CD4-positive, alpha-beta T cell (primary cell): ENCODE measurements around the gene FCMR. TPM values are rescaled to one million over a fixed set of nuclear protein-coding genes. Genes with fewer than 3 reads are reported as not detected.

Experiments
- ATAC-seq: fragments of 200-7000 bp; cut with Tn5 transposase; one replicate; pipeline ENCODE4 v1.10.0; 2022; ENCODE audit warnings: mild to moderate bottlenecking; ENCODE audit not compliant: poor library complexity
- CTCF ChIA-PET: fragments of 350-600 bp; sonication (Branson Sonifier 250); formaldehyde crosslinking; loops from one replicate; lab custom pipeline; 2021; ENCODE audit warnings: antibody characterized with exemption, inconsistent platforms; lab: Charles Lee
- POLR2A ChIA-PET: fragments of 350-600 bp; sonication (Branson Sonifier 250); formaldehyde crosslinking; loops from one replicate; lab custom pipeline; 2021; ENCODE audit warnings: antibody characterized with exemption, inconsistent platforms; lab: Charles Lee
- DNase-seq, 14 experiments: peaks; one replicate each; pipeline ENCODE4 v3.0.0-alpha.2; 2013 to 2020; ENCODE audit warnings: mixed read lengths in 2 of 14
- H3K27ac ChIP-seq, 2 donors: one replicate each; pipeline versions ENCODE4 v1.5.1 to v1.7.0; 2013; ENCODE audit warnings: low read length in 2 of 2, low read depth in 1 of 2, mild to moderate bottlenecking in 1 of 2
- H3K27me3 ChIP-seq, 2 experiments: 1 replicate in 1 of 2; 2 replicates in 1 of 2; pipeline versions ENCODE4 v1.6.1 to v1.7.0; 2013; ENCODE audit warnings: low read length in 2 of 2, control low read depth in 1 of 2, mild to moderate bottlenecking in 1 of 2, moderate library complexity in 1 of 2; ENCODE audit not compliant: insufficient read depth in 2 of 2, control insufficient read depth in 1 of 2
- H3K36me3 ChIP-seq: one replicate; pipeline ENCODE4 v1.6.1; 2013; ENCODE audit warnings: low read length, control low read depth; ENCODE audit not compliant: insufficient read depth
- H3K4me1 ChIP-seq: one replicate; pipeline ENCODE4 v1.6.1; 2013; ENCODE audit warnings: low read length, control low read depth; ENCODE audit not compliant: insufficient read depth
- H3K4me3 ChIP-seq: one replicate; pipeline ENCODE4 v1.5.1; 2013; ENCODE audit warnings: mild to moderate bottlenecking, low read length, moderate library complexity
- H3K9me3 ChIP-seq, 2 experiments: 1 replicate in 1 of 2; 2 replicates in 1 of 2; pipeline versions ENCODE4 v1.6.1 to v1.7.0; 2013; ENCODE audit warnings: low read length in 2 of 2, mild to moderate bottlenecking in 2 of 2, control low read depth in 1 of 2, moderate library complexity in 1 of 2; ENCODE audit not compliant: control insufficient read depth in 1 of 2, insufficient read depth in 1 of 2
- H3K27ac Mint-ChIP-seq: one replicate; pipeline ENCODE4 v1.8.0; 2020; ENCODE audit warnings: mixed read lengths
- H3K27me3 Mint-ChIP-seq: one replicate; pipeline ENCODE4 v1.8.0; 2021; ENCODE audit warnings: mixed read lengths
- H3K36me3 Mint-ChIP-seq: one replicate; pipeline ENCODE4 v1.8.0; 2021; ENCODE audit warnings: low read depth, mixed read lengths
- H3K4me1 Mint-ChIP-seq: one replicate; pipeline ENCODE4 v1.8.0; 2021; ENCODE audit warnings: low read depth, mixed read lengths
- H3K4me3 Mint-ChIP-seq: one replicate; pipeline ENCODE4 v1.8.0; 2020; ENCODE audit warnings: mild to moderate bottlenecking, mixed read lengths
- H3K9me3 Mint-ChIP-seq: one replicate; pipeline ENCODE4 v1.8.0; 2020; ENCODE audit warnings: mixed read lengths
- intact Hi-C, 2 experiments: fragments of 100-400 bp; cut with DNase I in 1 of 2; cut with micrococcal nuclease in 1 of 2; formaldehyde crosslinking; loops; one replicate each; pipeline versions ENCODE4 v1.15.1 to v1.9.0; 2023 to 2025; cut with DNase I, micrococcal nuclease
- total RNA-seq, 174 experiments: library from RNA in 2 of 174; stranded (reverse) in 2 of 174; gene quantifications; one replicate each; pipeline ENCODE4 v1.2.3 and lab custom pipeline; 2021 to 2026
- TF ChIP-seq, protein P1 (sequence below): fragments of 200-600 bp; IDR thresholded peaks from one replicate; pipeline ENCODE4 v1.8.0; 2022; ENCODE audit warnings: antibody characterized with exemption, mild to moderate bottlenecking

FCMR gene
- total RNA-seq, 2 experiments from 2014 or later, result 171 to 186 TPM

DNA sequence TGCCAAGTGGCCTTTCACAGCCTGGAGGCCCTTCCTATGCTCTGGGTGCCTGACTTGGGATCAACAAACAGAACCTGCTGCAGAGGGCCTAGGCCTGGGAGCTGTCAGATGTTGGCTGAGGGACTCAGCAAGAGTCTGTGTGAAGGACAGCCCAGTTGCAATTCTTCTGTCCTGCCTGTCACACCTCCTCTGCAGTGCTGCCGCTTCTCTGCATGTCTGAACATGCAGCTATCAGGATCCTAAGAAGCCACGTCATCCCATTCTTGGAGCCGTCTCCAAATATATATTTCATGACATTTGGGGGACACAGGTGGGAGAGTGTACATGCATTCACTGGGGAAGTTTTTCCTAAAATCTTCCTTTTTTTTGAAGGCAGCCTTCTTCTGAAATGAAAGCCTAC is 39.9 kb upstream of the FCMR start:
- no peaks in the 10 kb centered on the region for H3K9me3 ChIP-seq
- DNase-seq (no peak), ATAC-seq (no peak)
- no peaks in the 10 kb centered on the region for H3K9me3 Mint-ChIP-seq
- peaks cover 7% of the 10 kb centered on the region for H3K4me1 ChIP-seq
- no peak overlapping the region for H3K4me3 Mint-ChIP-seq
- ChIA-PET CTCF (no interaction called here), POLR2A (interaction anchor here (0.8 to 1.1 kb wide), 4 partner anchors 28 to 349 kb away, joined by 3 read pairs; partner anchors contain the start of gene EIF2D)
- intact Hi-C loops, result no loop called here
- peaks cover 17% of the 10 kb centered on the region for H3K4me1 Mint-ChIP-seq
- no peaks in the 10 kb centered on the region for H3K27me3 ChIP-seq
- no peaks in the 10 kb centered on the region for H3K36me3 ChIP-seq
- H3K27me3 Mint-ChIP-seq, result no peaks in the 10 kb centered on the region
- TF ChIP-seq, protein P1, sequence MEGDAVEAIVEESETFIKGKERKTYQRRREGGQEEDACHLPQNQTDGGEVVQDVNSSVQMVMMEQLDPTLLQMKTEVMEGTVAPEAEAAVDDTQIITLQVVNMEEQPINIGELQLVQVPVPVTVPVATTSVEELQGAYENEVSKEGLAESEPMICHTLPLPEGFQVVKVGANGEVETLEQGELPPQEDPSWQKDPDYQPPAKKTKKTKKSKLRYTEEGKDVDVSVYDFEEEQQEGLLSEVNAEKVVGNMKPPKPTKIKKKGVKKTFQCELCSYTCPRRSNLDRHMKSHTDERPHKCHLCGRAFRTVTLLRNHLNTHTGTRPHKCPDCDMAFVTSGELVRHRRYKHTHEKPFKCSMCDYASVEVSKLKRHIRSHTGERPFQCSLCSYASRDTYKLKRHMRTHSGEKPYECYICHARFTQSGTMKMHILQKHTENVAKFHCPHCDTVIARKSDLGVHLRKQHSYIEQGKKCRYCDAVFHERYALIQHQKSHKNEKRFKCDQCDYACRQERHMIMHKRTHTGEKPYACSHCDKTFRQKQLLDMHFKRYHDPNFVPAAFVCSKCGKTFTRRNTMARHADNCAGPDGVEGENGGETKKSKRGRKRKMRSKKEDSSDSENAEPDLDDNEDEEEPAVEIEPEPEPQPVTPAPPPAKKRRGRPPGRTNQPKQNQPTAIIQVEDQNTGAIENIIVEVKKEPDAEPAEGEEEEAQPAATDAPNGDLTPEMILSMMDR, result no peak
- no peak overlapping the region for H3K4me3 ChIP-seq
- H3K36me3 Mint-ChIP-seq, result no peaks in the 10 kb centered on the region
- no peak overlapping the region for H3K27ac ChIP-seq
- no peak overlapping the region for H3K27ac Mint-ChIP-seq

DNA sequence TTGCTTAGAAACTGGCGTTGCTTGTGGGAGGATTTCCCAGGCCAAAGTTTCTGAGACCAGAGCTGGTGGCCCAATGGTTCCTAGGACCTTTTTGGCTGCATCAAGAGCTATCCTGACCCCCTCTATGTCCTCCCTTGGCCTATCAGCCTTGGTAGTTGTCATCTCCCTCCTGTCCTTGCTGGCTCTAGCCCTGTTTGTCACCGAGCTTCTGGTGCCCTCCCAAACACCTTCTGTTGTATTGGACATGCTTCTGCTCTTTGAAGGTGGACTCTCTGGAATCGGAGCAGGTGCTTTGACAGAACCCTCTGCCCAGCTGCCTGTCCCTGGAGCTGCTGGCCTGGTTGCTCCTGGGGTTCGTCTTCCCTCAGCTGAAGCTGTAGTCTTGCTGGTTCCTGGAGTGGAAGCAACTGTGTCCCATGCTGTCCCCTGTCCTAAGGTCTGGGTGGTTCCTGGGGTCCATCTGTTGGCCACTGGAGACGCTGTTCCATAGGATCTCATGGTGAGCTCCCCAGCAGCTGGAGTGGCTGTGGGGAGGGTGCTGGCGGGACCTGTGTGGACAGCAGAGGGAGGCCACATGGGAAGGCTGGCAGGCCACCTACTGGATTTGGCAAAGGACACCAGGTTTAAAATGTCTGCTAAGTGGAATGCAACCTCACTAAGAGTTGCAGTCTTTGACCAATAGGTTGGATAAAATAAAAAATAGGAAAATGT is 39.1 kb upstream of the FCMR start:
- Histone ChIP-seq H3K9me3 (no peaks in the 10 kb centered on the region), H3K27ac (no peak overlapping the region), H3K36me3 (no peaks in the 10 kb centered on the region), H3K4me1 (peaks cover 6% of the 10 kb centered on the region), H3K4me3 (no peak overlapping the region), H3K27me3 (no peaks in the 10 kb centered on the region)
- peaks cover 14% of the 10 kb centered on the region for H3K4me1 Mint-ChIP-seq
- no peaks in the 10 kb centered on the region for H3K27me3 Mint-ChIP-seq
- no peaks in the 10 kb centered on the region for H3K36me3 Mint-ChIP-seq
- ATAC-seq, result no peak
- no peaks in the 10 kb centered on the region for H3K9me3 Mint-ChIP-seq
- intact Hi-C loops, result no loop called here
- DNase-seq, result no peak
- ChIA-PET CTCF (no interaction called here), POLR2A (interaction anchor here (0.9 kb wide), 1 partner anchor 27 kb away, joined by 3 read pairs; no protein-coding TSS in a partner anchor)
- TF ChIP-seq, protein P1, result no peak
- no peak overlapping the region for H3K27ac Mint-ChIP-seq
- H3K4me3 Mint-ChIP-seq, result no peak overlapping the region

DNA sequence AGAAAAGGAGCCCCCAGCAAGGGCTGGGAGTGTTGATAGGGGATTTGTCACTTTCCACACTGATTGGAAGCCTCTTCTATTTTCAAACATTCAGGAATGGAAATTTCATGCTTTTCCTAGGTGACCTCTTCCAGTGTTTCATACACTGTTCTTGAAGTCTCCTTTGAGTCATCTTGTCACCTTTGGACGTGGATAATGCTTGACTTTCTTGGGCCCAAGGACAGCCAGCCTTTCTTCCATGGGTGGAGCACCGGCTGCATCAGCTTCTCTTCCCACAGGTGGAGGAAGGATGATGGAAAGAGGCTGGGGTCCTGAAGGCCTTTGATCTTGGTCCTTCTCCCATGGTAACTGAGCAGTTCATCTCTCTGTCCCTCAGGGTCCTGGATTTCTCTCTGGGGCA is 36.4 kb upstream of the FCMR start:
- Histone ChIP-seq H3K27me3 (no peaks in the 10 kb centered on the region), H3K9me3 (no peaks in the 10 kb centered on the region), H3K27ac (no peak overlapping the region), H3K36me3 (no peaks in the 10 kb centered on the region), H3K4me1 (peaks cover 6% of the 10 kb centered on the region), H3K4me3 (no peak overlapping the region)
- TF ChIP-seq, protein P1, result no peak
- intact Hi-C loops, result no loop called here
- ChIA-PET CTCF (no interaction called here), POLR2A (no interaction called here)
- no peaks in the 10 kb centered on the region for H3K36me3 Mint-ChIP-seq
- H3K4me1 Mint-ChIP-seq, result peaks cover 14% of the 10 kb centered on the region
- no peak for DNase-seq
- H3K9me3 Mint-ChIP-seq, result no peaks in the 10 kb centered on the region
- no peak for ATAC-seq
- H3K4me3 Mint-ChIP-seq, result no peak overlapping the region
- no peaks in the 10 kb centered on the region for H3K27me3 Mint-ChIP-seq
- H3K27ac Mint-ChIP-seq, result no peak overlapping the region
